HepG2 (cell line): ENCODE data around the gene USP9Y.

Experiments used
- CEBPB ChIP-seq: IDR thresholded peaks from 2 replicates; pipeline ENCODE4 v1.6.1; 2011; ENCODE audit warnings: low read depth, low read length, improper control_type of control experiment, borderline replicate concordance
- GLI4 ChIP-seq: sonication (generic); formaldehyde crosslinking; IDR thresholded peaks from 2 replicates; pipeline ENCODE4 v1.5.1; 2020; ENCODE audit warnings: missing genetic modification reagents, mild to moderate bottlenecking, moderate library complexity, borderline replicate concordance
- HMG20A ChIP-seq: IDR thresholded peaks from 2 replicates; pipeline ENCODE4 v1.6.1; 2016; ENCODE audit warnings: borderline replicate concordance
- ZNF232 ChIP-seq: sonication (generic); formaldehyde crosslinking; IDR thresholded peaks from 2 replicates; pipeline ENCODE4 v1.4.0; 2020; ENCODE audit warnings: missing genetic modification reagents, borderline replicate concordance

DNA sequence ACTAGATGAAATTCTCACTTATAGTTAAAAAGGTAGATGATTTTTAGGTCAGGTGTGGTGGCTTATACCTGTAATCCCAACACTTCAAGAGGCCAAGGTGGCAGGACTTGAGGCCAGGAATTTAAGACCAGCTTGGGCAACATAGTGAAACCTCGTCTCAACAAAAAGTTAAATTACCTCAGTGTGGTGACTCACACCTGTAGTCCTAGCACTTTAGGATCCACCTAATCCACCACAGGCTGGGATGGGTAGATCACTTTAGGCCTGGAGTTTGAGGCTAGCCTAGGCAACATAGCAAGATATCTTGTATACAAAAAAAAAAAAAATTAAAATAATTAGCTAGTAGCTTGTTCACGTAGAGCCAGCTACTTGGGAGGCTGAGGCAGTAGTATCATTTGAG is 140.3 kb downstream of the USP9Y start:
- TF ChIP-seq CEBPB, result no peak
- no peak for TF ChIP-seq ZNF232 (CRISPR knock-in tag)
- TF ChIP-seq GLI4, result no peak
- TF ChIP-seq HMG20A, result no peak
